GM12878 (cell line): ENCODE results near the gene ARID1A. TPM values are rescaled to one million over a fixed set of nuclear protein-coding genes. Genes with fewer than 3 reads are reported as not detected.
A peak's percentile ranks its signal among the peaks of the same experiment; 100 is the strongest.

Experiments used
- ATAC-seq: fragments of 200-7000 bp; cut with Tn5 transposase; 3 replicates; pipeline ENCODE4 v1.9.1; 2020; ENCODE audit warnings: mild to moderate bottlenecking, moderate library complexity
- BruUV-seq: library from RNA; stranded (reverse); fragments of 400-500 nt; replicated peaks from 2 replicates; lab custom pipeline; 2021; lab: Mats Ljungman, UMichigan
- CTCF ChIA-PET: fragments of 300-600 bp; sonication (Branson Sonifier 250); formaldehyde crosslinking; extraction: SDS; loops from one replicate; lab custom pipeline; 2021; ENCODE audit warnings: inconsistent platforms; lab: Yijun Ruan, JAX
- POLR2A ChIA-PET: fragments of 350-600 bp; formaldehyde crosslinking; extraction: SDS; loops from one replicate; lab custom pipeline; 2021; ENCODE audit warnings: inconsistent platforms; lab: Charles Lee
- RAD21 ChIA-PET: fragments of 300-600 bp; sonication (Branson Sonifier 250); formaldehyde crosslinking; loops from one replicate; lab custom pipeline; 2023; ENCODE audit warnings: antibody characterized with exemption; ENCODE audit not compliant: unreplicated experiment; lab: Charles Lee
- SMC1A ChIA-PET: fragments of 300-600 bp; sonication (Branson Sonifier 250); formaldehyde crosslinking; loops from one replicate; lab custom pipeline; 2023; ENCODE audit not compliant: unreplicated experiment, uncharacterized antibody; lab: Charles Lee
- DNase-seq: peaks from one replicate; pipeline ENCODE4 v3.0.0-alpha.2; 2011; ENCODE audit warnings: low read depth, low spot score
- FAIRE-seq: peaks from 3 replicates; lab custom pipeline; 2011; peaks lifted over from hg19 to GRCh38; lab: Jason Lieb, UNC
- H2AFZ ChIP-seq: 2 replicates; pipeline ENCODE4 v1.6.0; 2011; ENCODE audit warnings: low read depth, low read length, control low read depth; ENCODE audit not compliant: control insufficient read depth
- H3K27ac ChIP-seq: 2 replicates; pipeline ENCODE4 v1.5.1; 2011; ENCODE audit warnings: control low read depth; ENCODE audit not compliant: control insufficient read depth, insufficient read depth
- H3K27me3 ChIP-seq, 2 experiments: replicated peaks in 1 of 2; 2 replicates each; pipeline versions ENCODE4 v1.6.0 to v1.6.1; 2011; ENCODE audit warnings: low read length in 1 of 2; ENCODE audit not compliant: control insufficient read depth in 2 of 2, insufficient read depth in 2 of 2
- H3K36me3 ChIP-seq, 2 experiments: 2 replicates each; pipeline ENCODE4 v1.5.1; 2011; ENCODE audit warnings: low read length in 1 of 2; ENCODE audit not compliant: control insufficient read depth in 2 of 2, insufficient read depth in 2 of 2
- H3K4me1 ChIP-seq: 2 replicates; pipeline ENCODE4 v1.6.1; 2011; ENCODE audit warnings: mild to moderate bottlenecking, low read length, moderate library complexity, mixed read lengths; ENCODE audit not compliant: control insufficient read depth, insufficient read depth
- H3K4me2 ChIP-seq: 2 replicates; pipeline ENCODE4 v1.6.0; 2011; ENCODE audit warnings: control low read depth; ENCODE audit not compliant: control insufficient read depth, insufficient read depth
- H3K4me3 ChIP-seq: fragments of 200-600 bp; sonication (generic); 2 replicates; pipeline ENCODE4 v1.5.1; 2016
- H3K79me2 ChIP-seq: 2 replicates; pipeline ENCODE4 v1.6.0; 2011; ENCODE audit warnings: low read length; ENCODE audit not compliant: control insufficient read depth, insufficient read depth
- H3K9ac ChIP-seq: 2 replicates; pipeline ENCODE4 v1.8.0; 2011; ENCODE audit warnings: low read length, control low read depth, mixed read lengths; ENCODE audit not compliant: control insufficient read depth, insufficient read depth
- H3K9me3 ChIP-seq: replicated peaks from 3 replicates; pipeline ENCODE4 v1.5.1; 2011; ENCODE audit warnings: mild to moderate bottlenecking, low read length; ENCODE audit not compliant: control insufficient read depth, insufficient read depth
- H4K20me1 ChIP-seq: 2 replicates; pipeline ENCODE4 v1.6.0; 2011; ENCODE audit not compliant: control insufficient read depth, insufficient read depth
- KAT2A ChIP-seq: conservative IDR thresholded peaks from 2 replicates; pipeline ENCODE4 v1.6.1; 2011; ENCODE audit warnings: low read depth, low read length; ENCODE audit not compliant: control insufficient read depth
- MXI1 ChIP-seq: fragments of 150-350 bp; IDR thresholded peaks from 2 replicates; pipeline ENCODE4 v1.6.1; 2011; ENCODE audit warnings: low read depth, mild to moderate bottlenecking, inconsistent platforms, low read length, improper control_type of control experiment
- NBN ChIP-seq: fragments of 450-650 bp; IDR thresholded peaks from 2 replicates; pipeline ENCODE4 v1.6.1; 2016
- NKRF ChIP-seq: fragments of 450-650 bp; conservative IDR thresholded peaks from 2 replicates; pipeline ENCODE4 v1.6.1; 2017; ENCODE audit warnings: mild to moderate bottlenecking, moderate library complexity
- SIN3A ChIP-seq: IDR thresholded peaks from 2 replicates; pipeline ENCODE4 v1.6.1; 2012; ENCODE audit warnings: low read depth, low read length, improper control_type of control experiment
- TCF12 ChIP-seq: IDR thresholded peaks from 2 replicates; pipeline ENCODE4 v1.6.1; 2011; ENCODE audit warnings: low read depth, mild to moderate bottlenecking, low read length
- WGBS: methylation state at CpG from one replicate; pipeline ENCODE4 v1.1.6; 2016; ENCODE audit warnings: low lambda C conversion rate; ENCODE audit not compliant: insufficient replicate concordance, insufficient coverage; ENCODE audit errors: missing lambda C conversion rate; 5-methylcytosine and 5-hydroxymethylcytosine counted together
- in situ Hi-C: fragments of 300-500 bp; cut with MboI; formaldehyde crosslinking; loops from 9 replicates; pipeline ENCODE4 v1.14.3; 2018; ENCODE audit warnings: mixed read lengths
- intact Hi-C: fragments of 100-400 bp; cut with micrococcal nuclease; formaldehyde crosslinking; loops from one replicate; pipeline ENCODE4 v1.14.2; 2022; ENCODE audit not compliant: unreplicated experiment
- polyA plus RNA-seq, 11 experiments: library from polyadenylated mRNA; depleted of rRNA in 4 of 11; unstranded in 6 of 11; stranded (reverse) in 5 of 11; fragments of >200 nt; fragmentation: Nextera tagmentation in 4 of 11; fragmentation: Illumina TruSeq in 1 of 11; extraction: Ambion mirVana in 4 of 11; extraction: Trizol in 1 of 11; gene quantifications; 1 replicate in 1 of 11; 2 replicates in 10 of 11; pipeline versions ENCODE4 v1.2.1 to v1.2.3, GENCODE V29; 2011 to 2016; ENCODE audit warnings: inconsistent platforms in 2 of 11, missing spikeins in 2 of 11, low read depth in 1 of 11
- total RNA-seq, 4 experiments: library from RNA; depleted of rRNA in 3 of 4; stranded (reverse); fragments of >200 nt in 3 of 4; fragmentation: Illumina TruSeq in 1 of 4; extraction: Trizol in 1 of 4; gene quantifications; 2 replicates each; pipeline versions ENCODE4 v1.2.1 to v1.2.3, GENCODE V29; 2013 to 2021
- TF ChIP-seq, protein P1 (sequence below): IDR thresholded peaks from 2 replicates; pipeline ENCODE4 v1.6.1; 2012; ENCODE audit warnings: low read depth, low read length, improper control_type of control experiment

ARID1A gene
- total and polyA plus RNA-seq, 10 of the 15 experiments (the other 5 are each of a cell fraction or from before 2014, with no cell fraction given): 10.0 to 98.0 (median 23.5) TPM

- peak overlapping the region; percentile 32; the same call in 1 of the 2 replicates for H3K4me3 ChIP-seq
- 11% methylated on average over 5 of the region's 5 CpGs for WGBS
- POLR2A ChIA-PET: interaction anchor here (0.6 to 6.3 kb wide), 4 partner anchors 18 to 154 kb away, joined by 3 to 34 read pairs (median 4); no protein-coding TSS in a partner anchor
These were observed 10.5 kb downstream of the ARID1A start for GRCh38 chr1:26706315-26706714.

More at GRCh38 chr1:26706315-26706714, 10.5 kb downstream of the ARID1A start:
- peaks cover 8% of the 10 kb centered on the region for H4K20me1 ChIP-seq
- intact Hi-C loops: no loop called here
- no peak for TF ChIP-seq NBN
- TF ChIP-seq TCF12: 0 out of 2 replicates have a peak, but pooled peaks have one; percentile 12
- no peak for TF ChIP-seq KAT2A
- TF ChIP-seq, protein P1, sequence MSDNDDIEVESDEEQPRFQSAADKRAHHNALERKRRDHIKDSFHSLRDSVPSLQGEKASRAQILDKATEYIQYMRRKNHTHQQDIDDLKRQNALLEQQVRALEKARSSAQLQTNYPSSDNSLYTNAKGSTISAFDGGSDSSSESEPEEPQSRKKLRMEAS: peak; percentile 61; the same call in 1 of the 2 replicates
- TF ChIP-seq SIN3A: peak; percentile 84
- peak; percentile 63 for TF ChIP-seq NKRF
- peak; percentile 85 for TF ChIP-seq MXI1
- no peak overlapping the region for H3K9ac ChIP-seq
- RAD21 ChIA-PET: interaction anchor here (2.0 kb wide), 1 partner anchor 83 kb away, joined by 9 read pairs; no protein-coding TSS in a partner anchor
- BruUV-seq: no TSS peak
- H3K9me3 ChIP-seq: no peaks in the 10 kb centered on the region
- peaks cover 90% of the 10 kb centered on the region for H3K79me2 ChIP-seq
- peaks cover 4 to 16% of the 10 kb centered on the region in 2 experiments for H3K36me3 ChIP-seq
- peak overlapping the region; percentile 23; the same call in 1 of the 2 replicates for H3K27ac ChIP-seq
- DNase-seq: no peak
- no peaks in the 10 kb centered on the region for H3K27me3 ChIP-seq
- in situ Hi-C loops: no loop called here
- no peak for FAIRE-seq
- peak overlapping the region; percentile 79 for H3K4me2 ChIP-seq
- ATAC-seq: peak; percentile 46
- CTCF ChIA-PET: interaction anchor here (0.7 to 1.9 kb wide), 3 partner anchors 29 to 183 kb away, joined by 3 to 5 read pairs (median 5); no protein-coding TSS in a partner anchor
- H2AFZ ChIP-seq: no peak overlapping the region
- H3K4me1 ChIP-seq: peaks cover 10% of the 10 kb centered on the region
- SMC1A ChIA-PET: interaction anchor here (0.8 to 11.6 kb wide), 7 partner anchors 10 to 104 kb away, joined by 3 to 128 read pairs (median 5); no protein-coding TSS in a partner anchor
